HG03135 (cell line): ENCODE results near the gene SIDT1.
"Not testable (repeated sequence)": the region's sequence is repeated elsewhere in the genome, so short reads cannot be mapped to it uniquely, and the experiment has no call there.

Experiments
- ATAC-seq: cut with Tn5 transposase; IDR thresholded peaks from one replicate; pipeline ENCODE4 v1.9.1; 2021; ENCODE audit warnings: mild to moderate bottlenecking, moderate library complexity; ENCODE audit not compliant: unreplicated experiment

Gene SIDT1

GRCh38 chr3:113630956-113631542, 98.7 kb downstream of the SIDT1 start:
- no peak for ATAC-seq

DNA sequence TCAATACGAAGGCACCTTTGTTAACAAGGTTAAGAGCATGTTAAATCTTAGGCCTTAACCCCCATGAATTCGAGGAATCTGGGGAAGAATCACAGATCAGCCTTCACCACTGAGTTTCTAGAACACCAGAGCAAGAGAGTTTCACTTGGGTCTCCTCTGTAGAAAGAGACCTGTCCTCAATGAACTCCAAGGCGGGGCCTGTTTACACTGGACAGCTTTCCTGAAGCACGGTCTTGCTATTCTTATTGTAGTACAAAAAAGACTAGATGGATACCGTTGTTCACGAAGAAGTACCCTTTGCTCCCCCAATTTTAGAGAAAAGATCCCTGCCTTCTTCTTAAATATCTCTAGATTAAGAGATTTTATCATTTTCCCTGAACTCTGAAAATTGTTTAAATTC, 99.2 kb downstream of the SIDT1 start:
- ATAC-seq = no peak

DNA sequence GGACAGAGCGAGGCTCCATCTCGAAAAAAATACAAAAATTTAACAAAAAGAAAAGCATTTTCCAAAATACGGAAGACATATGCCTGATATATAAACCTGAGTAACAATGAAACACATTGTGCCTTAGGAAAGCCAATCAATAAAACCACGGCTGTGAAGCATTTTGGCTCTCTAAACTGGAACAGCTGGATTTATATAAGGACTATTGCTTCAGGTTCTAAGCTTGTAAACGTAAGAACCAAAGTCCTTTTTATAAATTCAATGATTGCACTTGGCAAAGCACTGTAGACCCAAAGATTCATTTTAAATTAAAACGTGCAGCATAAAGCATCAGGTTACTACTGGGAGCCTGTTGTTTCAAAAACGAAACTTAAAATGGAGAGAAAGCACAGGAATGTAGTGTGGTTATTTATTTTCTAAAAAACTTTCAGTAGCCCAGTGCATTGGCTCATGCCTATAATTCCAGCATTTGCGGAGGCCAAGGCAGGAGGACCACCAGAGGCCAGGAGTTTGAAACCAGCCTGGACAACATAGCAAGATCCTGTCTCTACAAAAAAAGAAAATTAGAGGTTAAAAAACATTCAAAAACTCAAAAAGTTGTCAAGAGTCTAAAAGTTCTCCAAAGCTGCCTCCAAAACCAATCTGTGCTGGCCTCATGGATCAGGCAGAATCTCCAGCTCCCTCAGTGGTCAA, 102.6 kb downstream of the SIDT1 start:
- ATAC-seq = no peak

- ATAC-seq = not testable (repeated sequence)
Observed at GRCh38 chr3:113636034-113636433, 103.7 kb downstream of the SIDT1 start.

GRCh38 chr3:113637756-113638155, 105.4 kb downstream of the SIDT1 start:
- no peak for ATAC-seq

DNA sequence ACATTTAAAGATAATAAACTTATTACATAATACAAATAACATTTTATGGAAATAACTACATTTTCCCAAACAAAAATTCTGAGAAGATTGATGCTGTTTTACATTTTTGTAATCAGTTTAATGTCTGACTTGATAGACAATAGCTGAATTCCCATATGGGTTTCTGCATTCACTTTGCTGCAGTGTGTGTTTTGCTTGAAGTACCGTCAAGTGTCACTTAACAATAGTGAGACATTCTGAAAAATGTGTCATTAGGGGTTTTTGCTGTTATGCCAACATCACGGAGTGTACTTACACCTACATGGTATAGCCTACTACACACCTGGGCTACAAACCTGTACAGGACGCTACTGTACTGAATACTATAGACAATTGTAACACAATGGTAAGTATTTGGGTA, 106.6 kb downstream of the SIDT1 start:
- ATAC-seq = no peak

DNA sequence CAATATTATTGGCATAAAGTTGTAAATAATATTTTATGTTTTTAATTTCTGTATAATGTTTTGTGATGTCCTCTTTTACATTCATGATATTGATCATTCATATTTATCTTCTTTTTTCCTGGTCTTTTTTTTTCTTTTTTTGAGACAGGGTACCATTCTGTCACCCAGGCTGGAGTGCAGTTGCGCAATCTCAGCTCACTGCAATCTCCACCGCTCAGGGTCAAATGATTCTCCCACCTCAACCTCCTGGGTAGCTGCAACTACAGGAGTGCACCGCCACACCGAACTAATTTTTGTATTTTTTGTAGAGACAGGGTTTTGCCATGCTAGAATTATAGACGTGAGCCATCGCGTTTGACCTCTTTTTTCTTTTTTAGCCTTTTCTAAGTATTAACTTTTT, 111.2 kb downstream of the SIDT1 start:
- no peak for ATAC-seq

- no peak for ATAC-seq
Observed at GRCh38 chr3:113648524-113648923, 116.2 kb downstream of the SIDT1 start.

- no peak for ATAC-seq
Observed at GRCh38 chr3:113649174-113649845, 117.0 kb downstream of the SIDT1 start.

- no peak for ATAC-seq
Observed at GRCh38 chr3:113654310-113654709, 122.0 kb downstream of the SIDT1 start.

GRCh38 chr3:113654851-113655250, 122.5 kb downstream of the SIDT1 start:
- no peak for ATAC-seq

GRCh38 chr3:113658107-113658506, 125.8 kb downstream of the SIDT1 start:
- ATAC-seq = no peak

- no peak for ATAC-seq
Observed at GRCh38 chr3:113659101-113659541, 126.8 kb downstream of the SIDT1 start.

- ATAC-seq = no peak
Observed at GRCh38 chr3:113659996-113660395, 127.6 kb downstream of the SIDT1 start.

DNA sequence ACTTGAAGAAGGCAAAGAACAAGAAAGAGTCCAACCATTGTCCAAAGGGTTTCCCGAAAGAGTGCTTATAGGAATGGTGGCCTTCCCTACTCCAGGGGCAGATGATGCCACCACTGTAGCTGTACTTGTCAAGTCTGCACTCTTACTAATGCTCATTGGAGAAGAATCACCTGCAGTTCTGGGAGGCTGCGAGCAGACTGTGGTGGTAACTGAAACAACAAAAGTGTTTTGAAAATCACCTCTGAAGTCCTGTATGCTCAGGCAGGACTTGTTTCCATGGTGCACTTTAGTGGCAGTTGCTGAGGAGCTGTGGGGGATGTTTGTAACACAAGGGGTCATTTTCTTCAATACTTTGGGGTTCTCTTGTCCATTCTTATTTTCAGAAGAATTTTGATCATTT, 128.1 kb downstream of the SIDT1 start:
- no peak for ATAC-seq

GRCh38 chr3:113660896-113661295, 128.5 kb downstream of the SIDT1 start:
- ATAC-seq = no peak

GRCh38 chr3:113662824-113663223, 130.5 kb downstream of the SIDT1 start:
- ATAC-seq = no peak

DNA sequence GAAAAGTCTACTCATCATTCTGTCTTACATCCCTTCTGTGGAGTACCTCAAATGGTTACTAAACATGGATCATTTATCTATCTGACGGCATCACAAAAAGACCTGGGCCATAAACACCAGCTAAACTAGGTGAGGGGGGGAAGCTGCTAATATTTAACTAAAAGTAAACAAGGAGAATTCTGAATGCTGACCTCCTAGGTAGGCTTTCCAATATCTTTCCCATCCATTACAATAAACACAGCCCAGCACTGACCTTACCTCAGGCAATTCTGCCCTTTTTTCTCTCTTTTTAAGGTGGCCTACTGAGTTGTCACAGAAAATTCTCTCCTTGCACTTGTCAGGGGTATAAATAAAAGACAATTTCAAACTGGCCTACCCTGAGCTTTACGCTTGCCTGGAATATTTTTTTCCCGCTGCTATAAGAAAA, 131.0 kb downstream of the SIDT1 start:
- no peak for ATAC-seq

DNA sequence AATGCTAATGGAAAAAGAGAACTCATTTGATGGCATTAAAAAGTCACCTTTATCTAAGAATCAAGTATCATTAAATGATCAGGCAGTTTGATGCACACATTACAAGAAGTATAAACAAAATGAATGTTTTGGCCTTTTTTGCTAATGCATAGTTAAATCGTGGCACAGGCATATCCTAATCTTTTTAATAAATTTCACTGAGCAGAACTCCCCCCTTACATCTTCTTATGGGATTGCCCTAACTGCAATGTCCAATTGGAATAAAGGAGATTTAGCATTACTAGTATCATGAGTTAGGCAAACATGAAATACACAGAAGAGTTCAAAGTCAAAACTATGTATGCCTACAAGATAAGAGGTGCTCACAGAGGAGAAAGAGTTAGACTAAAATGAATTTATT, 131.4 kb downstream of the SIDT1 start:
- no peak for ATAC-seq

- ATAC-seq = no peak
Observed at GRCh38 chr3:113664523-113665094, 132.3 kb downstream of the SIDT1 start.

DNA sequence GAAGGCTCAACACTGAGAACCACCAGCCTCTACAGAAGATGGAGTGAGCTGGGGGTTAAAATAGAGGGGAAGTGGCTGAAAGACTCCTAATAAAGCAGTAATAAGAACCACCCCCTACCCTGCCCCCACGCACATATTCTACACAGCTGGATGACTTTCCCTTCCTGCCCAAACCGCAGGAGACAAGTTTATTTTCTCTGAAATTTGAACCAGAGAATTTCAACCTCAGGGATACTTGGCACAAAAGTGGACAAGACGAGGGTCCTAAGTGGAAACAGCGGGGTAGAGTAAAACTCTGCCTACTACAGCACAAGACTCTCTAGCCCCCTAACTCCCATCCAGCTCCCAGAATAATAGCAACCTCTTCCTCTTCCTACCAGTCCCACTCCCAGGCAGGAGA, 135.7 kb downstream of the SIDT1 start:
- no peak for ATAC-seq

DNA sequence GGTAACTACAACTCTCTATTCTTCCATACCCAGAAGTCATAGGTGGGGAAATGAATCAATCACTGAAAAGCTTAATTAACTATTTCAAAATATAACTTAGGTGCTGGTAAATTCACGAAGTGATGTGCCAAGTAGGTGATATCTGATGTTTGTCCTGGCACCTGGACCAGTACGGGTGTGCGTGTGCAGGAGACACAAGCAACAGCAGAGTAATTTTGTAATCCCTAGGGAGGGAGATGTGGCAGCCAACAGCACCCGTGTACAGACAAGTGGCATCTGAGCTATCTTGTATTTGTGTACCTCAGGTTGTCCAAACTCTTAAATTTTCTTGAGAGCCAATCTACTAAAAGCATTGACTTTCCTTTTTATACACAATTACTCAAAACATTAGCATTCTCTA, 141.2 kb downstream of the SIDT1 start:
- no peak for ATAC-seq
